IMR-90 (cell line): ENCODE results near the gene MTMR3.

Source experiments
- CEBPB ChIP-seq: IDR thresholded peaks from 2 replicates; pipeline ENCODE4 v1.6.1; 2012; ENCODE audit warnings: low read depth, low read length, improper control_type of control experiment
- FOS ChIP-seq: fragments of 150-350 bp; IDR thresholded peaks from 2 replicates; pipeline ENCODE4 v1.6.1; 2016; ENCODE audit warnings: low read depth, low read length
- MAFK ChIP-seq: IDR thresholded peaks from 2 replicates; pipeline ENCODE4 v1.6.1; 2012; ENCODE audit warnings: low read depth, low read length, improper control_type of control experiment
- POLR2A ChIP-seq: IDR thresholded peaks from 2 replicates; pipeline ENCODE4 v1.6.1; 2012; ENCODE audit warnings: mild to moderate bottlenecking, low read depth, low read length
- RCOR1 ChIP-seq: IDR thresholded peaks from 2 replicates; pipeline ENCODE4 v1.6.1; 2012; ENCODE audit warnings: mild to moderate bottlenecking, low read length, improper control_type of control experiment; ENCODE audit not compliant: insufficient replicate concordance
- RFX5 ChIP-seq: IDR thresholded peaks from 2 replicates; pipeline ENCODE4 v1.8.0; 2012; ENCODE audit warnings: low read depth, mild to moderate bottlenecking, low read length, moderate library complexity
- TF ChIP-seq, protein P1 (sequence below): conservative IDR thresholded peaks from 2 replicates; pipeline ENCODE4 v1.5.1; 2012; ENCODE audit warnings: mild to moderate bottlenecking, low read depth, low read length, improper control_type of control experiment
- TF ChIP-seq, protein P2 (sequence below): fragments of 150-350 bp; IDR thresholded peaks from 2 replicates; pipeline ENCODE4 v1.6.1; 2016; ENCODE audit warnings: low read depth, mild to moderate bottlenecking, low read length, moderate library complexity, borderline replicate concordance
- TF ChIP-seq, protein P3 (sequence below): fragments of 150-350 bp; IDR thresholded peaks from 2 replicates; pipeline ENCODE4 v1.6.1; 2017; ENCODE audit warnings: mild to moderate bottlenecking, antibody characterized with exemption, low read length, low read depth

DNA sequence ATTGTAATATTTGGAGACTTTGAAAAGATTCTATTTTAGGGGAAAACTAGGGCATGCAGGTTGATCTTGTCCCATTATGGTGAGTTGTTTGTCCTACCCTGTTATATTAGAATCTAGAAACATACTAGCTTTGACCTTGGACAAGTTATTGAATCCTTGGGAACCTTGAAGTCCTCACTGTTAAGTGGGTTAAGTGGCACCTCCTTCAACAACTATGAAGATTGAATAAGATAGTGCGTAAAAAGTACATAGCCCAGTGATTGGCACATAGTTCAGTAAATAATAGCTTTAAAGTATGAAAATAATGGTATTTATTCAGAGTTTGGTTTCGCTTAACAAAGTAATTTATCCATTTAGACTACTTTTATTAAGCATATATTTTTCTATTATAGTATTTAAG, 51.6 kb downstream of the MTMR3 start:
- TF ChIP-seq, protein P1, sequence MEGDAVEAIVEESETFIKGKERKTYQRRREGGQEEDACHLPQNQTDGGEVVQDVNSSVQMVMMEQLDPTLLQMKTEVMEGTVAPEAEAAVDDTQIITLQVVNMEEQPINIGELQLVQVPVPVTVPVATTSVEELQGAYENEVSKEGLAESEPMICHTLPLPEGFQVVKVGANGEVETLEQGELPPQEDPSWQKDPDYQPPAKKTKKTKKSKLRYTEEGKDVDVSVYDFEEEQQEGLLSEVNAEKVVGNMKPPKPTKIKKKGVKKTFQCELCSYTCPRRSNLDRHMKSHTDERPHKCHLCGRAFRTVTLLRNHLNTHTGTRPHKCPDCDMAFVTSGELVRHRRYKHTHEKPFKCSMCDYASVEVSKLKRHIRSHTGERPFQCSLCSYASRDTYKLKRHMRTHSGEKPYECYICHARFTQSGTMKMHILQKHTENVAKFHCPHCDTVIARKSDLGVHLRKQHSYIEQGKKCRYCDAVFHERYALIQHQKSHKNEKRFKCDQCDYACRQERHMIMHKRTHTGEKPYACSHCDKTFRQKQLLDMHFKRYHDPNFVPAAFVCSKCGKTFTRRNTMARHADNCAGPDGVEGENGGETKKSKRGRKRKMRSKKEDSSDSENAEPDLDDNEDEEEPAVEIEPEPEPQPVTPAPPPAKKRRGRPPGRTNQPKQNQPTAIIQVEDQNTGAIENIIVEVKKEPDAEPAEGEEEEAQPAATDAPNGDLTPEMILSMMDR = no peak
- TF ChIP-seq RCOR1 = no peak
- TF ChIP-seq RFX5 = no peak
- TF ChIP-seq CEBPB = no peak
- TF ChIP-seq, protein P2, sequence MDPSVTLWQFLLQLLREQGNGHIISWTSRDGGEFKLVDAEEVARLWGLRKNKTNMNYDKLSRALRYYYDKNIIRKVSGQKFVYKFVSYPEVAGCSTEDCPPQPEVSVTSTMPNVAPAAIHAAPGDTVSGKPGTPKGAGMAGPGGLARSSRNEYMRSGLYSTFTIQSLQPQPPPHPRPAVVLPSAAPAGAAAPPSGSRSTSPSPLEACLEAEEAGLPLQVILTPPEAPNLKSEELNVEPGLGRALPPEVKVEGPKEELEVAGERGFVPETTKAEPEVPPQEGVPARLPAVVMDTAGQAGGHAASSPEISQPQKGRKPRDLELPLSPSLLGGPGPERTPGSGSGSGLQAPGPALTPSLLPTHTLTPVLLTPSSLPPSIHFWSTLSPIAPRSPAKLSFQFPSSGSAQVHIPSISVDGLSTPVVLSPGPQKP = no peak
- TF ChIP-seq POLR2A = no peak
- no peak for TF ChIP-seq MAFK
- no peak for TF ChIP-seq FOS
- TF ChIP-seq, protein P3, sequence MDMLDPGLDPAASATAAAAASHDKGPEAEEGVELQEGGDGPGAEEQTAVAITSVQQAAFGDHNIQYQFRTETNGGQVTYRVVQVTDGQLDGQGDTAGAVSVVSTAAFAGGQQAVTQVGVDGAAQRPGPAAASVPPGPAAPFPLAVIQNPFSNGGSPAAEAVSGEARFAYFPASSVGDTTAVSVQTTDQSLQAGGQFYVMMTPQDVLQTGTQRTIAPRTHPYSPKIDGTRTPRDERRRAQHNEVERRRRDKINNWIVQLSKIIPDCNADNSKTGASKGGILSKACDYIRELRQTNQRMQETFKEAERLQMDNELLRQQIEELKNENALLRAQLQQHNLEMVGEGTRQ = no peak
